ENCODE data around the gene NUP205.

The NUP205 gene

GRCh38 chr7:135537905-135538304 lies 19.8 kb upstream of the NUP205 start:
- peaks cover 10% of the 10 kb centered on the region; the same call in 1 of the 2 replicates for H3K27me3 ChIP-seq (ENCODE audit: insufficient read depth, low read length)
- H3K4me2 ChIP-seq (ENCODE audit: low read length): no peak overlapping the region
- no peaks in the 10 kb centered on the region for H3K79me2 ChIP-seq (ENCODE audit: insufficient read depth, low read length)
- H3K36me3 ChIP-seq (ENCODE audit: insufficient read depth, low read length): no peaks in the 10 kb centered on the region; the same call in 1 of the 2 replicates
- TF ChIP-seq, protein P1, sequence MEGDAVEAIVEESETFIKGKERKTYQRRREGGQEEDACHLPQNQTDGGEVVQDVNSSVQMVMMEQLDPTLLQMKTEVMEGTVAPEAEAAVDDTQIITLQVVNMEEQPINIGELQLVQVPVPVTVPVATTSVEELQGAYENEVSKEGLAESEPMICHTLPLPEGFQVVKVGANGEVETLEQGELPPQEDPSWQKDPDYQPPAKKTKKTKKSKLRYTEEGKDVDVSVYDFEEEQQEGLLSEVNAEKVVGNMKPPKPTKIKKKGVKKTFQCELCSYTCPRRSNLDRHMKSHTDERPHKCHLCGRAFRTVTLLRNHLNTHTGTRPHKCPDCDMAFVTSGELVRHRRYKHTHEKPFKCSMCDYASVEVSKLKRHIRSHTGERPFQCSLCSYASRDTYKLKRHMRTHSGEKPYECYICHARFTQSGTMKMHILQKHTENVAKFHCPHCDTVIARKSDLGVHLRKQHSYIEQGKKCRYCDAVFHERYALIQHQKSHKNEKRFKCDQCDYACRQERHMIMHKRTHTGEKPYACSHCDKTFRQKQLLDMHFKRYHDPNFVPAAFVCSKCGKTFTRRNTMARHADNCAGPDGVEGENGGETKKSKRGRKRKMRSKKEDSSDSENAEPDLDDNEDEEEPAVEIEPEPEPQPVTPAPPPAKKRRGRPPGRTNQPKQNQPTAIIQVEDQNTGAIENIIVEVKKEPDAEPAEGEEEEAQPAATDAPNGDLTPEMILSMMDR (IDR thresholded peaks at IDR 0.05; ENCODE audit: low read length): no peak
- no peak for TF ChIP-seq EZH2 (IDR thresholded peaks at IDR 0.05; ENCODE audit: borderline replicate concordance, low read length)
- H3K27ac ChIP-seq (ENCODE audit: low read depth, low read length, poor library complexity, severe bottlenecking): no peak overlapping the region
- H2AFZ ChIP-seq (ENCODE audit: low read length): no peak overlapping the region
- peaks cover 5% of the 10 kb centered on the region; the same call in 1 of the 2 replicates for H3K9me3 ChIP-seq (ENCODE audit: low read length)
- H3F3A ChIP-seq (ENCODE audit: insufficient read depth, low read length): no peaks in the 10 kb centered on the region
- no peaks in the 10 kb centered on the region for H3K9me2 ChIP-seq (ENCODE audit: low read depth, low read length)
- H3K9ac ChIP-seq (ENCODE audit: low read length): no peak overlapping the region
- H3K4me1 ChIP-seq (ENCODE audit: insufficient read depth, low read length, severe bottlenecking): no peaks in the 10 kb centered on the region
- no peak overlapping the region for H3K4me3 ChIP-seq (ENCODE audit: low read depth, low read length, poor library complexity, severe bottlenecking)
- no peaks in the 10 kb centered on the region for H4K20me1 ChIP-seq (ENCODE audit: insufficient read depth, low read length)

DNA sequence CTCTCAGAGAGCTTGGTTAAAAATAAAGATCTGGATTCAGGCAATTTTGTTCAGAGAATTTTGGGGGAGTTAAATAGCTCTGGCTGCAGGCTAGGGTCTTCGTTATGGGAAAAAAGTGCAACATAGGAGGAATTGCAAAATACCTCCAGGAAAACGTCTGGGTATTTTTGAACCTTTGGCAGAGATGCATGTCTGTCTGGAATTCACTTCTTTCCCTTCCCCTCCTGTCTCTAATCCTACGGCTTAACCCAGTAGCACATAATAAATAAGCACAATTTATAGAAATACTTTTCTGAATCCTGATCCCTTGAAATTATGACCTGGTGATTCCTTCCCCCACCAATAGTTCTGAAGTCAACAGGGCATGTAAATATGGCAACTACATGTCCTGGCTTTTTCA lies 19.3 kb upstream of the NUP205 start:
- Histone ChIP-seq H4K20me1 (ENCODE audit: insufficient read depth, low read length) (no peaks in the 10 kb centered on the region), H3K36me3 (ENCODE audit: insufficient read depth, low read length) (no peaks in the 10 kb centered on the region; the same call in 1 of the 2 replicates), H3K4me3 (ENCODE audit: low read depth, low read length, poor library complexity, severe bottlenecking) (no peak overlapping the region), H3F3A (ENCODE audit: insufficient read depth, low read length) (no peaks in the 10 kb centered on the region), H3K9ac (ENCODE audit: low read length) (no peak overlapping the region), H3K4me2 (ENCODE audit: low read length) (no peak overlapping the region), H3K79me2 (ENCODE audit: insufficient read depth, low read length) (no peaks in the 10 kb centered on the region), H3K9me3 (ENCODE audit: low read length) (peaks cover 5% of the 10 kb centered on the region; the same call in 1 of the 2 replicates), H3K4me1 (ENCODE audit: insufficient read depth, low read length, severe bottlenecking) (no peaks in the 10 kb centered on the region), H3K27me3 (ENCODE audit: insufficient read depth, low read length) (peaks cover 10% of the 10 kb centered on the region; the same call in 1 of the 2 replicates), H2AFZ (ENCODE audit: low read length) (no peak overlapping the region), H3K27ac (ENCODE audit: low read depth, low read length, poor library complexity, severe bottlenecking) (no peak overlapping the region), H3K9me2 (ENCODE audit: low read depth, low read length) (no peaks in the 10 kb centered on the region)
- TF ChIP-seq EZH2 (IDR thresholded peaks at IDR 0.05; ENCODE audit: borderline replicate concordance, low read length): no peak
- TF ChIP-seq, protein P1 (IDR thresholded peaks at IDR 0.05; ENCODE audit: low read length): no peak

DNA sequence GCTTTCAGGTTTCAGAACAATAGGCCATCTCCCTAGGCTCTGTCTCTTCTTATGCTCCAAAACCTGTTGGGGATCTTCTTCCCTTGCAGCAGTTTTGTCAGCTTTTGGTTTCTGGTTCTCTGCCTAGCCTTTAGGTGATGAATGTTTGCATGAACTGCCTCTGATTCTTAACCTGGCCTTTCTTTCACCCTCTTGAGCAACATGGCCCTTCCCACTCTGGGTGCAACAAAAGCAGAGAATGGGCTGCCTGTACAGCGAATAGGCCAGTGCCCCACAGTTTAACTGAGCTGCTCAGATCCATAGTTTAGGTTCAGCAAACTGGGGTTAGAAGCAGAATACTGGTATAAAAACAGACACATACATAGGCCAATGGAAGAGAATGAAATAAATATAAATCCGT lies 18.1 kb upstream of the NUP205 start:
- no peaks in the 10 kb centered on the region for H4K20me1 ChIP-seq (ENCODE audit: insufficient read depth, low read length)
- TF ChIP-seq EZH2 (IDR thresholded peaks at IDR 0.05; ENCODE audit: borderline replicate concordance, low read length): no peak
- TF ChIP-seq, protein P1 (IDR thresholded peaks at IDR 0.05; ENCODE audit: low read length): no peak
- peaks cover 5% of the 10 kb centered on the region; the same call in 1 of the 2 replicates for H3K9me3 ChIP-seq (ENCODE audit: low read length)
- H3K9me2 ChIP-seq (ENCODE audit: low read depth, low read length): no peaks in the 10 kb centered on the region
- no peaks in the 10 kb centered on the region for H3F3A ChIP-seq (ENCODE audit: insufficient read depth, low read length)
- H2AFZ ChIP-seq (ENCODE audit: low read length): no peak overlapping the region
- H3K79me2 ChIP-seq (ENCODE audit: insufficient read depth, low read length): no peaks in the 10 kb centered on the region
- no peaks in the 10 kb centered on the region for H3K4me1 ChIP-seq (ENCODE audit: insufficient read depth, low read length, severe bottlenecking)
- no peak overlapping the region for H3K4me3 ChIP-seq (ENCODE audit: low read depth, low read length, poor library complexity, severe bottlenecking)
- H3K36me3 ChIP-seq (ENCODE audit: insufficient read depth, low read length): no peaks in the 10 kb centered on the region; the same call in 1 of the 2 replicates
- no peak overlapping the region for H3K9ac ChIP-seq (ENCODE audit: low read length)
- no peak overlapping the region for H3K27ac ChIP-seq (ENCODE audit: low read depth, low read length, poor library complexity, severe bottlenecking)
- no peak overlapping the region for H3K4me2 ChIP-seq (ENCODE audit: low read length)
- H3K27me3 ChIP-seq (ENCODE audit: insufficient read depth, low read length): peaks cover 10% of the 10 kb centered on the region; the same call in 1 of the 2 replicates

Measured in OCI-LY1 (cell line).